Endothelial cell of umbilical vein (primary cell): ENCODE data around the gene UNC5C. TPM values are rescaled to one million over a fixed set of nuclear protein-coding genes. Genes with fewer than 3 reads are reported as not detected.

Experiments used
- BruUV-seq: library from RNA; stranded (reverse); fragments of 400-500 nt; replicated peaks from 2 replicates; lab custom pipeline; 2021; lab: Mats Ljungman, UMichigan
- CTCF ChIA-PET: fragments of 300-600, 350-600 bp; sonication (Branson Sonifier 250); formaldehyde crosslinking; loops from one replicate; lab custom pipeline; 2021; ENCODE audit warnings: antibody characterized with exemption, inconsistent platforms; lab: Charles Lee
- POLR2A ChIA-PET: fragments of 300-600, 350-600 bp; sonication (Branson Sonifier 250); formaldehyde crosslinking; loops from one replicate; lab custom pipeline; 2021; ENCODE audit warnings: antibody characterized with exemption, inconsistent platforms; lab: Charles Lee
- DNase-seq: peaks from one replicate; pipeline ENCODE4 v3.0.0-alpha.2; 2011; ENCODE audit warnings: low read depth, low spot score
- FAIRE-seq: peaks from 2 replicates; lab custom pipeline; 2011; peaks lifted over from hg19 to GRCh38; lab: Jason Lieb, UNC
- H2AFZ ChIP-seq: 2 replicates; pipeline ENCODE4 v1.6.0; 2012; ENCODE audit warnings: low read depth, low read length, control low read depth, inconsistent platforms
- H3K27ac ChIP-seq: 2 replicates; pipeline ENCODE4 v1.5.1; 2011; ENCODE audit warnings: low read depth, mild to moderate bottlenecking, control low read depth, low read length, moderate library complexity; ENCODE audit not compliant: insufficient read depth
- H3K27me3 ChIP-seq, 2 experiments: 2 replicates each; pipeline versions ENCODE4 v1.6.0 to v1.6.1; 2011; ENCODE audit warnings: low read length in 2 of 2, mixed read lengths in 1 of 2; ENCODE audit not compliant: control insufficient read depth in 2 of 2, insufficient read depth in 2 of 2
- H3K36me3 ChIP-seq, 2 experiments: 2 replicates in 1 of 2; 3 replicates in 1 of 2; pipeline ENCODE4 v1.5.1; 2011; ENCODE audit warnings: low read length in 2 of 2, mild to moderate bottlenecking in 1 of 2, moderate library complexity in 1 of 2; ENCODE audit not compliant: control insufficient read depth in 2 of 2, insufficient read depth in 2 of 2; ENCODE audit errors: extremely low read depth in 1 of 2
- H3K4me1 ChIP-seq: 3 replicates; pipeline ENCODE4 v1.5.1; 2011; ENCODE audit warnings: mild to moderate bottlenecking, low read length; ENCODE audit not compliant: control insufficient read depth, insufficient read depth; ENCODE audit errors: extremely low read depth
- H3K4me2 ChIP-seq: 2 replicates; pipeline ENCODE4 v1.6.1; 2011; ENCODE audit warnings: low read length, control low read depth, mixed read lengths; ENCODE audit not compliant: insufficient read depth
- H3K4me3 ChIP-seq, 3 experiments: fragments of 200-600 bp in 1 of 3; sonication (generic), shearing (Covaris generic) in 1 of 3; replicated peaks in 1 of 3; 2 replicates each; pipeline ENCODE4 v1.5.1; 2011 to 2016; ENCODE audit warnings: control low read depth in 3 of 3, low read length in 3 of 3, mild to moderate bottlenecking in 2 of 3, inconsistent platforms in 1 of 3, low read depth in 1 of 3, moderate library complexity in 1 of 3; ENCODE audit not compliant: insufficient read depth in 1 of 3
- H3K79me2 ChIP-seq: 2 replicates; pipeline ENCODE4 v1.6.0; 2012; ENCODE audit warnings: low read length, inconsistent platforms; ENCODE audit not compliant: control insufficient read depth, insufficient read depth
- H3K9ac ChIP-seq: replicated peaks from 2 replicates; pipeline ENCODE3; 2011; ENCODE audit warnings: low read length, control low read depth; ENCODE audit not compliant: insufficient read depth; ENCODE audit errors: extremely low read depth
- H3K9me1 ChIP-seq: replicated peaks from 3 replicates; pipeline ENCODE4 v1.6.0; 2011; ENCODE audit warnings: mild to moderate bottlenecking, low read length; ENCODE audit not compliant: control insufficient read depth, insufficient read depth; ENCODE audit errors: extremely low read depth
- H3K9me3 ChIP-seq: replicated peaks from 2 replicates; pipeline ENCODE4 v1.5.1; 2012; ENCODE audit warnings: low read length, inconsistent platforms; ENCODE audit not compliant: control insufficient read depth, insufficient read depth
- H4K20me1 ChIP-seq: replicated peaks from 2 replicates; pipeline ENCODE3; 2011; ENCODE audit warnings: mild to moderate bottlenecking, low read length; ENCODE audit not compliant: control insufficient read depth, insufficient read depth; ENCODE audit errors: extremely low read depth
- CTCF ChIP-seq, 2 donors: IDR thresholded peaks; 1 replicate in 1 of 2; 2 replicates in 1 of 2; pipeline ENCODE4 v1.5.1; 2011; ENCODE audit warnings: low read length in 2 of 2, mild to moderate bottlenecking in 2 of 2, moderate library complexity in 2 of 2, control low read depth in 1 of 2, inconsistent platforms in 1 of 2, low read depth in 1 of 2; ENCODE audit not compliant: insufficient read depth in 1 of 2; ENCODE audit errors: extremely low read depth in 1 of 2
- EZH2 ChIP-seq: IDR thresholded peaks from 2 replicates; pipeline ENCODE4 v1.6.1; 2012; ENCODE audit warnings: borderline replicate concordance, low read depth, mild to moderate bottlenecking, moderate library complexity, low read length, inconsistent platforms; ENCODE audit not compliant: severe bottlenecking
- FOS ChIP-seq: IDR thresholded peaks from 2 replicates; pipeline ENCODE4 v1.6.1; 2011; ENCODE audit warnings: mild to moderate bottlenecking, low read length, moderate library complexity, borderline replicate concordance; ENCODE audit not compliant: insufficient read depth
- GATA2 ChIP-seq: IDR thresholded peaks from 2 replicates; pipeline ENCODE4 v1.7.0; 2011; ENCODE audit warnings: low read depth, mild to moderate bottlenecking, moderate library complexity, mixed read lengths, low read length; ENCODE audit not compliant: insufficient read length, insufficient read depth
- JUN ChIP-seq: IDR thresholded peaks from 2 replicates; pipeline ENCODE4 v1.6.1; 2011; ENCODE audit warnings: borderline replicate concordance, low read depth; ENCODE audit not compliant: insufficient read length, insufficient read depth
- MAX ChIP-seq: IDR thresholded peaks from 2 replicates; pipeline ENCODE4 v1.6.1; 2011; ENCODE audit not compliant: insufficient read depth, insufficient read length
- MYC ChIP-seq: IDR thresholded peaks from one replicate; pipeline ENCODE4 v1.6.1; 2011; ENCODE audit warnings: mild to moderate bottlenecking, low read depth, low read length
- POLR2A ChIP-seq: IDR thresholded peaks from 2 replicates; pipeline ENCODE4 v1.6.1; 2012; ENCODE audit warnings: low read depth, mild to moderate bottlenecking, control low read depth, low read length
- POLR2AphosphoS5 ChIP-seq: IDR thresholded peaks from 2 replicates; pipeline ENCODE4 v1.6.1; 2012; ENCODE audit warnings: low read depth, mild to moderate bottlenecking, control low read depth, low read length, moderate library complexity; ENCODE audit not compliant: insufficient read depth
- dilution Hi-C: fragments of 300-500 bp; cut with MboI; formaldehyde crosslinking; loops from one replicate; pipeline ENCODE4 v1.15.0; 2019; ENCODE audit warnings: low sequenced_read_pairs; ENCODE audit not compliant: extremely low pct_ligation_motif_present
- intact Hi-C: fragments of 100-400 bp; cut with micrococcal nuclease; formaldehyde crosslinking; loops from one replicate; pipeline ENCODE4 v1.10.0; 2022
- polyA plus RNA-seq, 4 experiments: library from polyadenylated mRNA; depleted of rRNA in 3 of 4; stranded (reverse) in 3 of 4; unstranded in 1 of 4; fragments of >200 nt; gene quantifications; 2 replicates each; pipeline versions ENCODE4 v1.2.1 to v1.2.3, GENCODE V29; 2011 to 2012; ENCODE audit warnings: missing spikeins in 1 of 4
- total RNA-seq: library from RNA; stranded (reverse); gene quantifications from 2 replicates; pipeline ENCODE4 v1.2.3, GENCODE V29; 2021

Gene UNC5C
- total and polyA plus RNA-seq, 2 donors (not counting 3 experiments of a cell fraction or from before 2014, with no cell fraction given) = 0.44 to 0.53 TPM

GRCh38 chr4:95428291-95429070, 120.3 kb downstream of the UNC5C start:
- no peaks in the 10 kb centered on the region for H3K79me2 ChIP-seq
- no peak overlapping the region for H3K4me2 ChIP-seq
- H3K4me1 ChIP-seq = no peaks in the 10 kb centered on the region
- H3K27ac ChIP-seq = no peak overlapping the region
- no peak for TF ChIP-seq MYC
- no peak for TF ChIP-seq POLR2A
- TF ChIP-seq FOS = no peak
- TF ChIP-seq MAX = no peak
- no peak for TF ChIP-seq JUN
- no peak for TF ChIP-seq POLR2AphosphoS5
- no peak for TF ChIP-seq GATA2
- TF ChIP-seq CTCF (IDR thresholded peaks at IDR 0.05; ENCODE audit: extremely low read depth in 1 of 2, insufficient read depth in 1 of 2, low read depth in 1 of 2, low read length in 2 of 2) = no peak
- no peak for TF ChIP-seq EZH2
- no peaks in the 10 kb centered on the region for H3K36me3 ChIP-seq
- no peak overlapping the region for H3K9ac ChIP-seq
- no peaks in the 10 kb centered on the region for H3K27me3 ChIP-seq
- dilution Hi-C loops (no loop called here), intact Hi-C loops (no loop called here)
- H3K4me3 ChIP-seq = no peak overlapping the region
- POLR2A ChIA-PET = no interaction called here
- H3K9me1 ChIP-seq = no peaks in the 10 kb centered on the region
- BruUV-seq = no TSS peak
- FAIRE-seq (no peak), DNase-seq (no peak)
- CTCF ChIA-PET = no interaction called here
- no peak overlapping the region for H2AFZ ChIP-seq
- no peaks in the 10 kb centered on the region for H3K9me3 ChIP-seq
- H4K20me1 ChIP-seq = no peaks in the 10 kb centered on the region
